Caki2 (cell line): ENCODE data around the gene CUL2. TPM values are rescaled to one million over a fixed set of nuclear protein-coding genes. Genes with fewer than 3 reads are reported as not detected.
A peak's percentile ranks its signal among the peaks of the same experiment; 100 is the strongest.

Experiments
- DNase-seq: peaks from one replicate; pipeline ENCODE4 v3.0.0-alpha.2; 2015; ENCODE audit warnings: low read depth
- in situ Hi-C: cut with HindIII; loops from 2 replicates; pipeline ENCODE4 v1.10.0; 2016; ENCODE audit warnings: low sequenced_read_pairs, low pct_unique_long_range_greater_than_20kb, mixed read lengths
- total RNA-seq: library from RNA; depleted of rRNA; stranded (reverse); fragments of >200 nt; shearing (Covaris generic); gene quantifications from 2 replicates; pipeline ENCODE4 v1.2.3, GENCODE V29; 2014; ENCODE audit warnings: low replicate concordance

CUL2 gene
- total RNA-seq, 1 experiment from 2014 or later, result 10.4 TPM

GRCh38 chr10:35040760-35041501 lies 49.2 kb downstream of the CUL2 start:
- DNase-seq, result no peak
- in situ Hi-C loops, result no loop called here

GRCh38 chr10:35037104-35037503 lies 53.0 kb downstream of the CUL2 start:
- DNase-seq, result no peak
- in situ Hi-C loops, result no loop called here

GRCh38 chr10:35035606-35036005 lies 54.5 kb downstream of the CUL2 start:
- no peak for DNase-seq
- in situ Hi-C loops, result no loop called here

- DNase-seq, result peak; percentile 39
Observed at GRCh38 chr10:35027567-35027966, 62.6 kb downstream of the CUL2 start.

GRCh38 chr10:35025916-35026315 lies 64.2 kb downstream of the CUL2 start:
- DNase-seq, result no peak
- in situ Hi-C loops, result no loop called here

More at GRCh38 chr10:35027567-35027966, 62.6 kb downstream of the CUL2 start:
- in situ Hi-C loops, result no loop called here

DNA sequence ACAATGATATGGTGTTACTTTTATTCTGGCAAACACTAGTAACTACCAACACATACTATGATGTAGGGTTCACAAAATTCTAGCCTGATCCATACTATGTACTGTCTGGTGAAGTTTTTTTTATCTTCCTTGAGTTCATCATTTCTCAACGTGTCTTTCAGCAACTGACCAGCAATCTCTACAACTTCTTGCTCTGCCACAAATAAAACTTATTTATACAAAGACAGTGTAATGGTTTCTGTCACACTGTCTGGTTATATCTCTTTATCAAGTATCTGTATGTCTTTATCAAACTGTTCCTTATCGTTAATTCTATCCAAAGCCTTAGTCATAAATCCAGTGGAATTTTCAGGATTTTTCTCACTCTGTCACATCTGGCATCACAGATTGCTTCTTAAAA lies 69.7 kb downstream of the CUL2 start:
- DNase-seq, result no peak

DNA sequence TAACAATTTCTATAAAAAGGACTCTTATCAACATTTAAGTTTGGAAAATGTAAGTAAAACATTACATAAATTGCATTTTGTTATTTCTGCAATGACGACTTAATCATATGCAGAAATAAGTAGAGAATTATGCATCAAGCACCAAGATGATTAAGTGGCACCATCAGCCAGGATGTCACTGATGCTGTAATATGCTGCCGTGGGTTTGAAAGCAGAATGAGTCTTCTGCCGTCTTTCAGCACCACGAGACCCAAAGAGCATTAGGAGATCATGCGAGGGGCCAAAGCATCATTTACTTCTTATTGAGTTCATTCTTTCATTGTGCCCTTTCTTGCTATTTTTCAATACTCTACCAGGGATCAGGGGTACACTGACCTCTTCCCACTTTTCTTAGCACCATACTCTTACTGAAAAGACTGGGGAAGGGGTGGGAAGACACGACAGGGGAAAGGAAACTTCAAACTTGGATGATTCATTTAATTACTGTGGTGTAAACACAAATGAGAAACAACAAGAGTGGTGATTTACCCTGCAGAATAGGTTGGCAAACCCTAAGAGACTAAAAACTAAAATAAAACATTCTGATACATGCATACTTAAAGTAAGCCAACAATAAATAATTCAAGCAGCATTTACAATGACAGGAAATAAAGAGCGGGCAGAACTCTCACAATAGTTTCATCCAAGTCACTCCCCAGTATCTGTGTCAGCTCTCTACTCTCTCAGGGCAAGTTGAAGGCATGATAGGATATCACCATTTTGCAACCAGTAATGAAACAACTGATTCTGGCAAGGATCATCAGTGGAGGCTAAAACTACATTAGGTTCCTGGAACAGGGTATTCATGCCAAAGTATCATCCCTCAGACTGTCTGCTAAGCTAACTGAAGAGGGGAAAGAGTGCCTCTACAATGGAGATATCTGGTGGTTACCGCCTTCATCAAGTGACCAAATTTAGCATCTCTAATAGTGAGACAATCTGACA lies 70.8 kb downstream of the CUL2 start:
- in situ Hi-C loops, result no loop called here
- no peak for DNase-seq

More for the DNA sequence above, 69.7 kb downstream of the CUL2 start:
- in situ Hi-C loops, result no loop called here

DNA sequence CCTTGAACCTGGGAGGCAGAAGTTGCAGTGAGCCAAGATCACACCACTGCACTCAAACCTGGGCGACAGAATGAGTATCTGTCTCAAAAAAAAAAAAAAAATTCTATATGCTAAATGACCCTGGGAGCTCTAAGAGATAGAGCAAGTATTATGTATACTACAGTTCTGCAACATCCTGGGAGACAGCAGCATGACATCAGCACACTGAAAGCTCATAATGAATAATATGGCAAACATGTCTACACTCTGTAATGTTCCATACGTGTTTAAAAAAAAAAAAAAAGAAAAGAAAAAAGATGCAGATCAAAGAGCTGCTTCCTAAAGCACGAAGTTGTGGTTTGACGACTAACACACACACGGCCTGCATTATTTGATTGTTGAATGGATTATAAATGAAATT lies 72.5 kb downstream of the CUL2 start:
- in situ Hi-C loops, result no loop called here
- DNase-seq, result no peak

- in situ Hi-C loops, result no loop called here
- DNase-seq, result no peak
Observed at GRCh38 chr10:35015843-35016408, 74.2 kb downstream of the CUL2 start.

DNA sequence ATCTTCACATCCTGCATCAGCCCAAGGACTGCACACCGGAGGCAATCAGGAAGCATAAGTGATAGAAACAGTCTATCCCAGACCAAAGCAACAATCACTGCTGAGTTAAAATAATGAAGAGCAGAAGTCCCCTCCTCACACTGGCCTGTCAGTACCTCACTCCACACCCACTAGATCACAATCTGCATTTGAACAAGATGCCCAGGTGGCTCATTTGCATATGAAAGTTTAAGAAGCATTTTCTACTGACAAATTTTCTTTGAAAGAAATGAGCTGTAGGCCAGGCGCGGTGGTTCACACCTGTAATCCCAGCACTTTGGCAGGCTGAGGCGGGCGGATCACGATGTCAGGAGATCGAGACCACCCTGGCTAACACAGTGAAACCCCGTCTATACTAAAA lies 77.4 kb downstream of the CUL2 start:
- DNase-seq, result no peak
- in situ Hi-C loops, result no loop called here

DNA sequence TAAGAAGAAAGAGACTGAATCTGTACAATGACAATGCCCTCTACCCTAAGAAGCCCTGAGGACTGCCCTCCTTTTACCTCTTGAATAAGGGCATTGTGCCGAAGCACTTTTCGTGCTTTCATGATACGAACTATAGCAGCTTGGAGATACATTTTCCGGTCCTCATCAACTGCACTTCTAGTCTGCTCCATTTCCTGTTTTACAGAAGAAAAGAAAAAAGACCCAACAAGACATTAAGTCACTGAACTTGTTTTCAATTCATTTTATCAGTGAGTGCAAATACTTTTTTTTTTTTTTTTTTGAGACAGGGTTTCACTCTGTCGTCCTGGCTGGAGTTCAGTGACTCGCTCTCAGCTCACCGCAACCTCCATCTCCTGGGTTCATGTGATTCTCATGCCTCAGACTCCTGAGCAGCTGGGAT lies 78.4 kb downstream of the CUL2 start:
- in situ Hi-C loops, result no loop called here
- peak; percentile 25 for DNase-seq

DNA sequence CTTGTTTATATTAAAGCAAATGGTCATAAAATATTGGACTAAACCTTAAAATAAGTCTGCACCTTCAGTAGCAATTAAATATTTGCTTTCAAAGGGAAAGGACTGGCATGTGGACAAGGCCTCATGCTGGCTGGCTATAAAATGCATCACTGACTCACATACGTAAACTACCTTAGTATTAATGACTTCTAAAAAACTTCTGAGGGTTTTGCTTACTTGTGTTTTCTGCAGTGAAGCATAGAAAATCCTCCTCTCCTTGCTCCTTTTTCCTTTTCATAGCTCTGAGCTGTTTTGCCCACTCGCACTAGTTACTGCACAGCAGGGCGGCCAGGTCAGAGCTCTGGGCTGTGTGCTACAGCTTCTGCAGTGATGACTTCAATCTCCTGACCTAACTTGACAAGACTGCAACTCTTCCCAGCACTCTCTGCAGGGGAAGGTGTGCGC lies 82.3 kb downstream of the CUL2 start:
- in situ Hi-C loops, result no loop called here
- peak; percentile 90 for DNase-seq

- in situ Hi-C loops, result no loop called here
- no peak for DNase-seq
Observed at GRCh38 chr10:35006836-35007235, 83.3 kb downstream of the CUL2 start.

GRCh38 chr10:35005868-35006267 lies 84.3 kb downstream of the CUL2 start:
- in situ Hi-C loops, result no loop called here
- DNase-seq, result peak; percentile 66

DNA sequence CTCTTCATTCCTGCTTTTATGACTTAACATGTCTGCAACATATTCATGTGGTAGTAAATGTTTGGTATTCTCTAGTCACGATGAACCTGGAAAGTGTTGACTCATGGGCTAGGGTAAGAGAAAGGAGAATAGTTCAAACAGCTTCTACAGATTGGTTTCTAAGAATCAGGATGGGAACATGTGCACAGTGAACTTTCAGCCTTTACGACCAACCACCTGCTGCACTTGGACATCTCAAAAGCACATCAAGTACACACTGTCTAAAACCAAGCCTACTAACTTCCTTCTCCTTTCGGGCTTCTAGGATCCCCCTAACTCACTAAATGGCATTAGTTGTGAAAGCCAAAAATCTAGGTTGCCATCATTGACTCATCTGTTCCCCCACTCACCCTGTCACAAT lies 85.5 kb downstream of the CUL2 start:
- in situ Hi-C loops, result no loop called here
- DNase-seq, result no peak

- in situ Hi-C loops, result no loop called here
- no peak for DNase-seq
Observed at GRCh38 chr10:35003906-35004305, 86.2 kb downstream of the CUL2 start.

- no peak for DNase-seq
- in situ Hi-C loops, result no loop called here
Observed at GRCh38 chr10:35000936-35001335, 89.2 kb downstream of the CUL2 start.

DNA sequence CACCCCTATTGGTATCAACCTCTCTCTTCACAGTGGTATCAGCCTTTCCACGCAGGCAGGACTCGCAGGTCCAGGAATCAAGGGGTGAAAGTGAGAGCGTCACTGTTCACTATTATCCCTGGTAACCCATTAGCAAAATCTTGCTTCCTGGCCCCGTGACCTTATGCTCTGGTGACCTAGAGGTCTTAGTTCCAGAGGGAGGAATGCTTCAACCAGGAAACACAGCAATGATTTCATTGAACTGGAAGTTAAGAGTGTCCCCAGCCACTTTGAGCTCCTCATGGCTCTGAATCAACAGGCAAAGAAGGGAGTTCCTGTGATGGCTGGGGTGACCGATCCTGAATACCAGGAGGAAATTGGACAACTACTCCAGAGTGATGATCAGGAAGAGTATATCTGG lies 90.6 kb downstream of the CUL2 start:
- in situ Hi-C loops, result no loop called here
- DNase-seq, result no peak

DNA sequence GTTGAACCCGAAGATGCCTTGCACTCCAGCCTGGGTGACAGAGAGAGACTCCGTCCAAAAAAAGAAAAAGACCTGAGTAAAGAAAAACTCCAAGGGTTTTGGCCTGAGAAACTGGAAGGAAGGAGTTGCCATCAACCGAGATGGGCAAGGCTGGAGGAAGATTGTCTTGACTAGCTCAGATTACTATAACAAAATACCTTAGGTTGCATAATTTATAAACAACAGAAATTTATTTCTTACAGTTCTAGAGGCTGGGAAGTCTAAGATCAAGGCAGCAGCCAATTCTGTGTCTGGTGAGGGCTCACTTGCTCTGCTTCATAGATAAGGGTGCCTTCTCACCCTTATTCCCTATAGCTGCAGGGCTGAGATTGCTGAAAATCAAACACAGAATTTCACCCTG lies 91.2 kb downstream of the CUL2 start:
- in situ Hi-C loops, result no loop called here
- no peak for DNase-seq
